ENCODE measurements around the gene OR2A7. TPM values are rescaled to one million over a fixed set of nuclear protein-coding genes. Genes with fewer than 3 reads are reported as not detected.
"Not testable (repeated sequence)": the region's sequence is repeated elsewhere in the genome, so short reads cannot be mapped to it uniquely, and the experiment has no call there.

The OR2A7 gene
- total RNA-seq, 1 experiment from 2014 or later: 2.0 TPM

GRCh38 chr7:144293794-144294499 lies 29.4 kb upstream of the OR2A7 start:
- H3K36me3 Mint-ChIP-seq (ENCODE audit: insufficient read depth, unreplicated experiment); H3K4me1 Mint-ChIP-seq (ENCODE audit: low read depth, unreplicated experiment); H3K36me3 ChIP-seq (ENCODE audit: control insufficient read depth, insufficient read depth, low read length); H3K4me3 ChIP-seq (ENCODE audit: low read depth, low read length); H3K9me3 ChIP-seq; DNase-seq; H3K27ac Mint-ChIP-seq (ENCODE audit: unreplicated experiment); H3K4me3 Mint-ChIP-seq (ENCODE audit: unreplicated experiment); H3K27me3 Mint-ChIP-seq (ENCODE audit: insufficient read depth, unreplicated experiment); intact Hi-C loops (cut with micrococcal nuclease; ENCODE audit: unreplicated experiment); CTCF ChIA-PET; H3K9me3 Mint-ChIP-seq (ENCODE audit: unreplicated experiment); H3K4me1 ChIP-seq; POLR2A ChIA-PET; H3K27me3 ChIP-seq (replicated peaks; ENCODE audit: control insufficient read depth, insufficient read depth, low read length): not testable (repeated sequence)
- TSS peak; percentile 82 for BruUV-seq (replicated peaks)

- H3K4me1 Mint-ChIP-seq (ENCODE audit: low read depth, unreplicated experiment); H3K4me1 ChIP-seq; H3K36me3 Mint-ChIP-seq (ENCODE audit: insufficient read depth, unreplicated experiment); H3K27me3 ChIP-seq (replicated peaks; ENCODE audit: control insufficient read depth, insufficient read depth, low read length); CTCF ChIA-PET; intact Hi-C loops (cut with micrococcal nuclease; ENCODE audit: unreplicated experiment); DNase-seq; H3K27me3 Mint-ChIP-seq (ENCODE audit: insufficient read depth, unreplicated experiment); H3K4me3 ChIP-seq (ENCODE audit: low read depth, low read length); H3K36me3 ChIP-seq (ENCODE audit: control insufficient read depth, insufficient read depth, low read length); BruUV-seq (replicated peaks); POLR2A ChIA-PET; H3K4me3 Mint-ChIP-seq (ENCODE audit: unreplicated experiment); H3K27ac Mint-ChIP-seq (ENCODE audit: unreplicated experiment); H3K9me3 Mint-ChIP-seq (ENCODE audit: unreplicated experiment); H3K9me3 ChIP-seq: not testable (repeated sequence)
Measured at GRCh38 chr7:144292384-144293161, 28.0 kb upstream of the OR2A7 start.

- CTCF ChIA-PET; POLR2A ChIA-PET; H3K36me3 ChIP-seq (ENCODE audit: control insufficient read depth, insufficient read depth, low read length): not testable (repeated sequence)
Measured at GRCh38 chr7:144291607-144292006, 27.0 kb upstream of the OR2A7 start.

GRCh38 chr7:144287171-144287784 lies 22.7 kb upstream of the OR2A7 start:
- POLR2A ChIA-PET; H3K9me3 ChIP-seq; H3K27ac Mint-ChIP-seq (ENCODE audit: unreplicated experiment); DNase-seq; CTCF ChIA-PET; H3K4me1 ChIP-seq; intact Hi-C loops (cut with micrococcal nuclease; ENCODE audit: unreplicated experiment); H3K36me3 Mint-ChIP-seq (ENCODE audit: insufficient read depth, unreplicated experiment); H3K27me3 ChIP-seq (replicated peaks; ENCODE audit: control insufficient read depth, insufficient read depth, low read length); H3K4me3 ChIP-seq (ENCODE audit: low read depth, low read length); H3K27me3 Mint-ChIP-seq (ENCODE audit: insufficient read depth, unreplicated experiment); H3K9me3 Mint-ChIP-seq (ENCODE audit: unreplicated experiment); H3K4me3 Mint-ChIP-seq (ENCODE audit: unreplicated experiment); H3K4me1 Mint-ChIP-seq (ENCODE audit: low read depth, unreplicated experiment); BruUV-seq (replicated peaks); H3K36me3 ChIP-seq (ENCODE audit: control insufficient read depth, insufficient read depth, low read length): not testable (repeated sequence)

More at GRCh38 chr7:144291607-144292006, 27.0 kb upstream of the OR2A7 start:
- BruUV-seq (replicated peaks); H3K4me3 Mint-ChIP-seq (ENCODE audit: unreplicated experiment); H3K36me3 Mint-ChIP-seq (ENCODE audit: insufficient read depth, unreplicated experiment); H3K9me3 ChIP-seq; H3K4me3 ChIP-seq (ENCODE audit: low read depth, low read length); DNase-seq; H3K4me1 ChIP-seq; H3K4me1 Mint-ChIP-seq (ENCODE audit: low read depth, unreplicated experiment); H3K27me3 ChIP-seq (replicated peaks; ENCODE audit: control insufficient read depth, insufficient read depth, low read length); intact Hi-C loops (cut with micrococcal nuclease; ENCODE audit: unreplicated experiment); H3K27ac Mint-ChIP-seq (ENCODE audit: unreplicated experiment); H3K27me3 Mint-ChIP-seq (ENCODE audit: insufficient read depth, unreplicated experiment); H3K9me3 Mint-ChIP-seq (ENCODE audit: unreplicated experiment): not testable (repeated sequence)

GRCh38 chr7:144283716-144284115 lies 19.1 kb upstream of the OR2A7 start:
- H3K9me3 Mint-ChIP-seq (ENCODE audit: unreplicated experiment); CTCF ChIA-PET; H3K4me3 ChIP-seq (ENCODE audit: low read depth, low read length); H3K4me3 Mint-ChIP-seq (ENCODE audit: unreplicated experiment); H3K4me1 ChIP-seq; H3K27ac Mint-ChIP-seq (ENCODE audit: unreplicated experiment); H3K9me3 ChIP-seq; H3K36me3 Mint-ChIP-seq (ENCODE audit: insufficient read depth, unreplicated experiment); DNase-seq; POLR2A ChIA-PET; BruUV-seq (replicated peaks); H3K4me1 Mint-ChIP-seq (ENCODE audit: low read depth, unreplicated experiment); H3K36me3 ChIP-seq (ENCODE audit: control insufficient read depth, insufficient read depth, low read length); H3K27me3 ChIP-seq (replicated peaks; ENCODE audit: control insufficient read depth, insufficient read depth, low read length); H3K27me3 Mint-ChIP-seq (ENCODE audit: insufficient read depth, unreplicated experiment); intact Hi-C loops (cut with micrococcal nuclease; ENCODE audit: unreplicated experiment): not testable (repeated sequence)

GRCh38 chr7:144282490-144282889 lies 17.9 kb upstream of the OR2A7 start:
- not testable (repeated sequence) for H3K27ac Mint-ChIP-seq (ENCODE audit: unreplicated experiment); BruUV-seq (replicated peaks)

GRCh38 chr7:144281981-144282380 lies 17.4 kb upstream of the OR2A7 start:
- H3K27me3 Mint-ChIP-seq (ENCODE audit: insufficient read depth, unreplicated experiment); DNase-seq; H3K36me3 ChIP-seq (ENCODE audit: control insufficient read depth, insufficient read depth, low read length); H3K4me3 ChIP-seq (ENCODE audit: low read depth, low read length); H3K4me1 Mint-ChIP-seq (ENCODE audit: low read depth, unreplicated experiment); intact Hi-C loops (cut with micrococcal nuclease; ENCODE audit: unreplicated experiment); H3K4me3 Mint-ChIP-seq (ENCODE audit: unreplicated experiment); H3K4me1 ChIP-seq; H3K27ac Mint-ChIP-seq (ENCODE audit: unreplicated experiment); H3K36me3 Mint-ChIP-seq (ENCODE audit: insufficient read depth, unreplicated experiment); BruUV-seq (replicated peaks); H3K27me3 ChIP-seq (replicated peaks; ENCODE audit: control insufficient read depth, insufficient read depth, low read length); POLR2A ChIA-PET; H3K9me3 ChIP-seq; H3K9me3 Mint-ChIP-seq (ENCODE audit: unreplicated experiment); CTCF ChIA-PET: not testable (repeated sequence)

More at GRCh38 chr7:144282490-144282889, 17.9 kb upstream of the OR2A7 start:
- H3K4me3 Mint-ChIP-seq (ENCODE audit: unreplicated experiment); intact Hi-C loops (cut with micrococcal nuclease; ENCODE audit: unreplicated experiment); DNase-seq; H3K36me3 Mint-ChIP-seq (ENCODE audit: insufficient read depth, unreplicated experiment); H3K4me1 ChIP-seq; H3K36me3 ChIP-seq (ENCODE audit: control insufficient read depth, insufficient read depth, low read length); H3K27me3 Mint-ChIP-seq (ENCODE audit: insufficient read depth, unreplicated experiment); H3K9me3 Mint-ChIP-seq (ENCODE audit: unreplicated experiment); POLR2A ChIA-PET; H3K4me1 Mint-ChIP-seq (ENCODE audit: low read depth, unreplicated experiment); H3K4me3 ChIP-seq (ENCODE audit: low read depth, low read length); H3K27me3 ChIP-seq (replicated peaks; ENCODE audit: control insufficient read depth, insufficient read depth, low read length); H3K9me3 ChIP-seq; CTCF ChIA-PET: not testable (repeated sequence)
